GM19240 (cell line): ENCODE results near the gene SHROOM3.

ENCODE experiments used
- DNase-seq: peaks from one replicate; pipeline ENCODE4 v3.0.0; 2011; ENCODE audit warnings: low spot score; ENCODE audit not compliant: insufficient read length

The SHROOM3 gene

DNA sequence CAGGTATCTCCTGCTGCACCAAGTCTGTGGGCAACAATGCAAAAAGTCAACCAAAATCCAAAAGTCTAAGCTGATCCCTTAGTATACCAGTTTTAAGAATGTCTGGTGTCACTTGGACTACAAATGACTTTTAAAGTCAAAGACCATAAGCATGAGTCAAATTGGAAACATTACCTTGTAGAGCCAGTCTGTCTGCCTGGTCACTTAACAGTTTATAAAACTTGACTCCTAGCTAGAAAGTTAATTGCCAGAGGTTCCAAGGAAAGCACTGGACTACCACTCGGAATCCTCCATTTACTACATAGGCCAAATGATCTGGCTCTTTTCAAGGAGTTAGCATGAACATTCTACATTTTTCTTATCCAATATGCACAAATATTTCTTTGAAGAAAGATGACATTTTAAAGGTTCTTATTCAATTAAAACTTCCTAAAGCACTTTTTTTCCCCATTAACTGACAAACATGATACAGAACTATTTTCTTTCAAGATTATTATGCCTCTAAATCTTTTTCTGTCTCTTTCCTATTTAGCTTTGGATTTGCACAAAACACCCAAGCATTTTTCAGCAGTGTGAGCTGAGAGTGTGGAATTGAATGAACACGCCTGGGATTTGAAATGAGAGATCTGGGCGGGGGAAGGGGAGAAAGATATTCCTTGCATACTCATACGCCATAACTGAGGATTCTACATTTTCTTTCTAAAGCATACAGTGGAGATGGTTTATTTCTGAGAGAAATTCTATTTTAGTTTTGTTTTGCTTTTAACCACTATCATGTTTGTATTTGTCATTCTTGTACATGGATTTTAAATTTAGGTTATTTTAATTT is 188.4 kb downstream of the SHROOM3 start:
- no peak for DNase-seq

- DNase-seq = no peak
These were observed 189.2 kb downstream of the SHROOM3 start for GRCh38 chr4:76624241-76624681.

DNA sequence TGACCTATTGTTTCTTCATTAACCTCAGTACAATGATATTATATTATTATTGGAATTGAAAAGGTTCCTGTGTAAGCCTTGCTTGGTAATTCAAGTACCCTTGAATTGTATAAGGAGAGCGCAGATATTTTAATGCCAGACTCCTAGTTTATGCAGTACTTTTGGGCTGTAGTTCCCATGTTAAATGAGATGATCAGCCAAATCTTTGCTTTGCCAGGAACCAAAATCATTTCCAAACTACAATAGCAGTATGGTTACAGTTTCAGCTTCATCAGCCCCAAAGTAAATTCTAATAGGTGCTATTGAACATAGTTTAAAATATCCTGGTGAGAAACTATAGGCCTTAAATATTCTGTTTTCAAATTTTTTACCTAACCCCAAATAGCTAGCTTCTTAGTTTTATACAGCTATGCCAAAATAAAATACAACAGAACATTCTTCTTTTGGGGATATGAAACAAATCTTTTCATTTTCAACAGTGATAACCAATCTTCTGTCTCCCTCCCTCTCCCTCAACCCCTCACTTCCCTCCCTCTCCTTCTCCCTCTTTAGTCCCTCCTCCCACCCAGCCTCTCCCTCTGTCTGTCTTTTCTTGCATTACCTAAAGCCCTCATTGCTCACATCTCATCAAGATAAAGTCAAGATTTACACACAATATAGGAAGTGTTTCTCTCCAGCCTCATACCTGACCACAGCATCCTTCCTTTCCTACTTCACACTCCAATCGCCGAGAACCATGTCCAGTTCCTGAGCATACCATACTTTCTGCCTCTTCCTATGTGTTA is 190.1 kb downstream of the SHROOM3 start:
- DNase-seq = no peak

DNA sequence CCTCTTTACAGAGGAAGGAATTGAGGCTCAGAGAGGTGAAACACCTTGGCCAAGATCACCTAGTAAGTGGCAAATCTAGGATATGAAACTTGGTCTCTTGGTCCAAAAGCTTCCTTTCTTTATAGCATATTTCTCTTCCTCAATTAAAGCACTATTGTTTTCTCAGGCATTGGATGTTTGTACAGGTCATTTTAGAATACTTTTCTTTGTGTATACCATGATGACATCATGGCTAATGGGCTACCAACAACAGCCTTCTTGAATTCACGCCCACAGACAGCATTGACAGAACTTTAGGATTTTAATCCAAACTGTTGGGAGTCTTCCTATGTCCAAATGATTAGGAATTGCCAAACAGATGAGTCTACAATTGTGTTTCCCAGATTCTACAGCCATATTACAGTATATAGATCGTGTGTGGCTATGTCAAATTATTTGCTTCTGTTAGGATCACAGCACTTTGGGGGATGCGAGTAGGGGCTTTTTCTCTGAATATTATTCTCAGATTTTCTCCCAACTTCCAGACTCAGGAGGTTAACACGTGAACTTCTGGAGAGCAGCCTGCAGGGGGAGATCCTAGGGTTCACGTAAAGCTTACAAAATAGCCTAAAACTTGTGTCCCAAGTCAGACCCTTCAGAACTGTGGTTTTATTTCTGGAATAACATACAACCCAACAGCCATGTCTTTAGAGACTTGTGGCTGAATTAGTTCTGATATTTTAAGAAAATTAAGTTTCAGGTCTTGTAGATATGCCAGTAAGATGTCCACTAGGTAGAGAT is 191.8 kb downstream of the SHROOM3 start:
- DNase-seq = no peak

DNA sequence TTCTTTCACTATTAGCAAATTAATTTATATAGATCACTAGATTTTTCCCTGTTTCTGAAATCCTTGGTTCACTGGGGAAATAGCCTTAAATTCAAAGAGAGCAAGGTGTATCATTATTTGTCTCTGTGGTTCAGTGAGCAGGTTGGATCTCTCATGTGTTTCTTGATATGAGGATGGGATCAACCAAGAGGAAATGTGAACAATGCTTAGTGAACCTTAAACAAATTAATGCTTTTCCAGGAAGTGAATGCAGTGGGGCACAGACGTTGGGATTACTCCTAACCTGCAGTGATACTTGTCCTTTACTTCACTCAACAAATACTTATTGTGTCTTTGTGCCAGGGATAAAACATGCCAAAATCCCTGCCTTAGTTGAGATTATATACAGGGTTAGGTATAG is 193.2 kb downstream of the SHROOM3 start:
- no peak for DNase-seq

- no peak for DNase-seq
These were observed 195.7 kb downstream of the SHROOM3 start for GRCh38 chr4:76630741-76631140.

GRCh38 chr4:76634220-76634619 is 199.2 kb downstream of the SHROOM3 start:
- DNase-seq = no peak

- no peak for DNase-seq
These were observed 202.8 kb downstream of the SHROOM3 start for GRCh38 chr4:76637712-76638361.

DNA sequence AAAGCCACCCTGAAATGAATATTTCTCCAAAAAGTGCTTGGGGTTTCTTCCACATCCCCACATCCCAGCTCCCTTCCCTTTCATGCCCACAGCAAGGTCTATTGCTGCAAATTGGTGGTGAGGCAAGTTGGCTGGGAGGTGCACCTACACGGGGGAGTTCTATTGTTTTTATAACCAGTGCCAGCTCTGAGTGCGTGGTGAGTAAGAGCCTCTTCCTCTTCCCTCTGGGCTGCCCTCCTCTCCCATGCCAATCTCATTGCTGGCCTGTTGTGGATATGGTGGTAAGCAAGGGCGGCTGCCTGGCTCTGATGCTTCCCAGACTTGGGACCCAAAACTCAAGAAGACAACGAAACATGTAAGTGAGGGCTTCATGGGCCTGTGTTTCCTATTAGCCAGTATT is 204.3 kb downstream of the SHROOM3 start:
- DNase-seq = no peak

GRCh38 chr4:76640353-76640910 is 205.4 kb downstream of the SHROOM3 start:
- no peak for DNase-seq

DNA sequence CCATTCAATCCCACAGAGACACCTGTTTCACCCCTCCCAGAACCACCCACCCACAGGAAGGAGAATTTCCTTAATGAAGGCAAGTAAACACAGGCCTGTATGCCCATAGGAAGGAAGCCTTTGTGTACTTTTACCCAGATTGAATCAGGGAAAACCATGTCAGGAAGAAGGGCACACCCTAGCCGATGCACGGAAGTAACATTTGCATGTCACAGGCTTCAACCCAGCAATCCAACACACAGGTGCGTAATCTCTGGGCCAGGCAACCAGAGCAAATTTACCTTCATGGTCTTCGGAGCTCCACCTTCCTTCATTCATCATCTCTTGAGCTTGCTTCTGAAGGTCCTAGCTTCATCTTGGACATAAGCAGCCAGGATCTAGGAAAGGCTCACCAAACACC is 206.3 kb downstream of the SHROOM3 start:
- no peak for DNase-seq

DNA sequence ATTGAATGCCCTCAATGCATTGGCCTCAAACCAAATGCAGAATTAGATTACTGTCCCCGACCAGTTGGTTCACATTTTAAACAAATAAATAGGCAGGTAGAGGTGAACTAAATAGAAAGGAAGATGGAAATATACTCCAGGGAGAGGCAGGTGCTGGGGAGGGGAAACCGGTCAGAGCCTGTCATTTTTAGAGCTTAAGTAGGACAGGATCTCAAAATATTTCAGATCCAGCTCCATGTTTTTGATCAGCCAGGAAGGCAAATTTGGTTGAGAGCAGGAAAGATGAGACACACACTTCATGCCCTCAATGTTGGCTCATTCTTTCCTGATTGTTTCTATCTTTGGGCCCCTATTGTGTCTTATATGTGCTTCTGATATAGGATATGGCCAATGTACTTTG is 206.7 kb downstream of the SHROOM3 start:
- DNase-seq = no peak

DNA sequence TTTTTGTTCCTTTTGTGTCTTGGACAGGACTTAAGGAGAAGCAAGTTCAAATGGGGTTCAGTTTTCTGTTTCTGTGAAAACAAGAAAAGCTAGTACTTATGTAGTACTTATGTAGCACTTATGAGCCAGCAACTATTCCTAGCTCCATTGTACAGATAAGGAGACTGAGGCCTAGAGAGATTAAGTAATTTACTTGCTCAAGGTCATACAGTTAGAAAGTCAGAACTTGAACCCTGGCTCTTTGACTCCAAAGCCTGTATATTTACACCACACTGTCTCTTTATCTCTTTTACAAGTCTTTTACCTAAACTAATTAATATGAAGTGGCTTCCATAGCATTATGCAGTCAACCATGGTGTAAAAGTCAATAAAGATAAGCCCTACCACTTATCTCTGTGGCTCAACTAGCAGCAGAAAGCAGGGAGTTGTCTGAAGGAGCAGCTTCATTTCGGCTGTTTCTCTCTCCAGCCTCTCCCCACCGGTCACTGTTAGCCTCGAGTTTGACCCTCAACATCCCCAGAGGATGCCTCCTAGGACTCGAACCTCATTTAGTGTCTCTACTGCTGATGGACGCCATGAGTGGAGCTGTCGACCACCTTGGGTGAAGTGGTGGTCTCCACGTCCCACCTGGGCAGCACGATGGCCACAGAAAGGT is 209.9 kb downstream of the SHROOM3 start:
- no peak for DNase-seq

DNA sequence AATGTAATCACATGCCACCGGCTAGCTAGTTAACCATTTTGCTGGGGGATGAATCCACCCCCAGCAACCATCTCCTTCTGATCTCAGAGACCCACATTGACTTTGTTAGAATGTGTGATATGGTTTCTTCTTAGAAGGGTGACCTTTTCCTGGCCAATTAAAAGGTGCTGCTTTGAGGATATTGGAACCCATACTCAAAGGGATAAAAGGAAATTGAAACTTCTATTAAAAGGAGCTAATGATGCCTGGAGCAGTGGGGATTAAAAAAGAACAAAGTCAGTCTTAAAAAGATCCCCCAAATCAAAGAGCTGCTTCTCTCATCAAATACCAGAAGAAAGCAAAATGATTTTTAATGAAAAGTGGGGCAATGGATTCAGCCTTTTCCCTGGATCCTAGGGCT is 214.1 kb downstream of the SHROOM3 start:
- DNase-seq = no peak

GRCh38 chr4:76651616-76652015 is 216.6 kb downstream of the SHROOM3 start:
- no peak for DNase-seq

GRCh38 chr4:76652389-76652788 is 217.4 kb downstream of the SHROOM3 start:
- DNase-seq = no peak

DNA sequence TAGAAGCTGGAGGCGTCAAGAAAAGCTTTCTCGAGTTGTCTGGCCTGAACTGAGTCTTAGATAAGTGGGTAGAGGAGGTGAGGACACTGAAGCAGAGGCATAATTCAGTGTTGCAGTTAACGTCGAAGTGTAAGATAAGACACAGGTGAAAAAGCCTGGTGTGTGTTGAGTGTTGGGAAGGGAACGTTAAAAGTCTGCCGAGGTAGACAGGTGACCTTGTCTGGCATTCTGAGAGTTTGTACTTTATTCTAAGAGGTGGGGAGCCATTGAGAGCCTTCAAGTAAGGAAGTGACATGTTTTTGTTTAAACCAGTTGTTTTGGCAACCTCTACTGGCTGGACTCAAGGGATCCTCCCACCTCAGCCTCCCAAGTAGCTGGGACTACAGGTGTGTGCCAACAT is 219.1 kb downstream of the SHROOM3 start:
- DNase-seq = no peak

DNA sequence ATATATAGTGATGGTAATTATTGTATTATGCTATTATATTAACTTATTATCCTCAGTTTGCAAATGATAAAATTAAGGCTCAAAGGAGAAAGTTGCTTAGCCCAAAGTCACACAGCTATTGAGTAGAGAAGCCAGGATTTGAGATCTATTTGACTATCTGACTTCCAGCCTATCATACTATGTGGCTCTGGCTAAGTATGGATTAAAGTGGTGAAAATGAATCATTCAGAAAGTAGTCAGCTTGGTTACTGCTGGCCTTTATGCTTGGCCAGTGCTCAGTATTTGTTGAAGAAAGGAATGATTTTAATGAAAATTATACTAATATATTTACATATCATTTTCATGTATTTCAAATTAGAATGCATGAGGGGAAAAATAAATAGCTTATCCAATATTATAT is 219.8 kb downstream of the SHROOM3 start:
- DNase-seq = no peak

- DNase-seq = no peak
These were observed 220.8 kb downstream of the SHROOM3 start for GRCh38 chr4:76655566-76656479.
